Ammon's horn (tissue), 1 donor: ENCODE data around the gene RMDN2.
A peak's percentile ranks its signal among the peaks of the same experiment; 100 is the strongest.

Experiments
- DNase-seq: peaks from one replicate; pipeline ENCODE4 v3.0.0-alpha.2; 2016; ENCODE audit warnings: low spot score

RMDN2 gene, protein sequence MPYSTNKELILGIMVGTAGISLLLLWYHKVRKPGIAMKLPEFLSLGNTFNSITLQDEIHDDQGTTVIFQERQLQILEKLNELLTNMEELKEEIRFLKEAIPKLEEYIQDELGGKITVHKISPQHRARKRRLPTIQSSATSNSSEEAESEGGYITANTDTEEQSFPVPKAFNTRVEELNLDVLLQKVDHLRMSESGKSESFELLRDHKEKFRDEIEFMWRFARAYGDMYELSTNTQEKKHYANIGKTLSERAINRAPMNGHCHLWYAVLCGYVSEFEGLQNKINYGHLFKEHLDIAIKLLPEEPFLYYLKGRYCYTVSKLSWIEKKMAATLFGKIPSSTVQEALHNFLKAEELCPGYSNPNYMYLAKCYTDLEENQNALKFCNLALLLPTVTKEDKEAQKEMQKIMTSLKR

DNA sequence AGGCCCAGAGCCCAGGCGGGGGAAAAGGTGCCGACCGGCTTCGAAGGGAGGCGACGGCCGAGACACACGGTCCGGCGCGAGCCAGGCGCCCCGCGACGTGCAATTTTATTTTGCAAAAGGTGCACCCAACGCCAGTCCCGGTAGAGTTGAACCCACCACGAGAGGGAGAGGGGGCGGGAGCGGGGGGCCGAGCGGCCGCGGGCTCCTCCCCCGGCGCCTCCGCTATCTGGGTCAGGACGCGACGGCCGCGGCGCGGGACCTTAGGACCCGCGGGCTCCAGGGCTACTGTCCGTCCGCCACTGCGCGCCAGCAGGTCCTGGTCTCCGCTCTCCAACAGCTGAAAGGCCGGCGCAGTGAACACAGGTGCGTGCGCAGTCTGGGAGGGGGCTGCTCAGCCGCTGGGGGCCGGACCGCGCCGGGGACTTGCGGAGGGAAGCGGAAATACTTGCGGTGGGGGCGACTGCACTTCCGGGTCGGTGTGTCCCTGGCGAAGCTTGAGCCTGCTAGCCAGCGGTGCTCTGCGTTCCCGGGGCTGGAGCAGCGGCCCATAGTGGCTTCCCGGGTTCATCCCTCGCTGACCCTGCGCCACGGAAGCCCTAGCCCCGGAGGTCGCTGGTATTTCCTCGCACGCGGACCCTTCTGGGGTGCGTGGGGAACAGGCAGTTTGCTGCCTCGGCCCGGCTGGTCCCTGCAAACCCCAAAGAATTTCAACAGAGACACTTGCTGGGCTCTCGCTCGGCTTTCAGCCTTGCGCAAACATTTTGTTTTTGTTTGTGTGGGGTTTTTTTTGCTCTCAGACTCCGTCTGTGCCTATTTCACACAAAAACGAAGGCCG lies at the start of gene RMDN2:
Gene RMDN2, plus strand, starts transcription at position 225 of the 835 bp plus-strand sequence. CDS start 3,991 bp downstream, outside the sequence.
- DNase-seq = peak; percentile 92

DNA sequence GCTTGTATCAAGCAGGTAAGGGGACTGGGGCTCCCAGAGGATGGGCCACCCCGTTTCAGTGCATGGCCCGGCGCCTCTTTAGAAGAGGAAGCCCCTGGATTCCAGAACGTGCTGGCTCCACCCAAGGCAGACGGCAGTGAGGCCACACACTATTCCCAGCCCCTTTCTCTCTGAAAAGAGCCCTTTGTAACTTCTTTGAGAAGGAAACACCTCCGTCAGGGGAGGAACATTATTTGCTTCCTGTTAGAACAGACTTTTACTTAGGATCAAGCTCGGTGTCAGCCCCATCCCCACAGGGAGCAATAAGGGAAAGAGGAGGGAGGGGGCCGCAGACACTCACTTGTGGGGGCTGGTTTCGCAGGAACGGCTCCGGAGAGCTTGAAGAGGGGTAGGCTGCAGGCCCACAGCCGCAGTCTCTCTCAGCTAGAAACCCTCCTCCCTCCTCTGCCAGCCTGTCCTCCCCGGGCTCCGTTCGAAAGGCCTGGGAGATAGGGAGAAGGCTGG lies 49.6 kb upstream of the RMDN2 start:
- DNase-seq = no peak

DNA sequence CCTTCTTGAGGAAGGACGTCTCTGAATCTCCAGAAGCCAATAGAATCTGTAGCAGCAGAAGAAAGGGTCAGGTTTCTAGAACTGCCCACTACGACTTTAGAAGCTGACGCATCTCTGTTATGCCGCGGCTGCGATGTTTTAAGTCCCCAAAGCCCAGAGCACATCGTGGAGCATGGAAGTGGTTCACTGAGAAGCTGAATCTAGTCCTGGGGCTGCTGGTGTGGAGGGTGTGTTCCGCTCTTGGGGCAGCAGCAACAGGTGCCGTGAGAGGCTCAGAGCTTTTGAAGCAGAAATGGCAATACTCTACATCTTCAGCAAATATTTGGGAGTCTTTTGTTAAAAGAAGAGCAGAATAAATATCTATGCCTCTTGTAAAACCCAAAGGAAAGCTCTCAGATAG lies 48.9 kb upstream of the RMDN2 start:
- no peak for DNase-seq

DNA sequence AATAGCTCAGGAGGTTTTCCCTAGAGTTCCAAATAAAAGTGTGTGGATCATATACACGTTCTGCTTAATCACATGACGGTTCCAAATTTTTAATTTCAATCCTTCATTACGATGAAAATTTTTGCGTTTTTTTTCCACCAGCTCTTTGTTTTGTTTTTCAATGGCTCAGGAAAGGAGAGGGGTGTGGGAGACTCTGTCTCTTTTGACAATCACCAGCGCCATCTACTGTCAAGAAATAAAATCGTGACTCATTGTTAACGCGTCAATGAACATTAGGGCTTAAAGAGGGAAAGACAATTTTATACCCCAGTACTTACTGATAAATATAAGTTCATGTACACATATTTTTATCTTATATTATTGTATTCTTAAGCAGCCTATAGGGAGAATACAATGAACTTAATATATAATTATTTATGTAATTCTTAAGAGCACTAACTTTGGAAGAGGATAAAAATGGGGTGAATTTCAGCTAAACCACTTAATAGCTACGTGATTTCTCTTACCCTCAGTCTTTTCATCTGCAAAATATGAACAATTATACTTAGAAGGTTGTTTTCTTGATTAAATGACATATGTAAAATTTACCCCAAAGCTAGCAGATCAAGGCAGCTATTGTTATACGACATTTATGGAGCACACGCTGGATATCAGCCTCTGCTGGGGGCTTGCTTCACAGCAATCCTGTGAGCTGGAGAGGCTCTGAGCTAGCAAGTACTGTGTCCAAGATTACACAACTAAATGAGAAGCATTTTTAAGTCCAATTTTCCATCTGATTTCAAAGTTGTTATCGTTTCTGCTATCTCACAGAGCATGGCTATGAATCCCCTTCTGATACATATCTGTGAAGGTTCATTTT lies 47.4 kb upstream of the RMDN2 start:
- DNase-seq = peak; percentile 78

DNA sequence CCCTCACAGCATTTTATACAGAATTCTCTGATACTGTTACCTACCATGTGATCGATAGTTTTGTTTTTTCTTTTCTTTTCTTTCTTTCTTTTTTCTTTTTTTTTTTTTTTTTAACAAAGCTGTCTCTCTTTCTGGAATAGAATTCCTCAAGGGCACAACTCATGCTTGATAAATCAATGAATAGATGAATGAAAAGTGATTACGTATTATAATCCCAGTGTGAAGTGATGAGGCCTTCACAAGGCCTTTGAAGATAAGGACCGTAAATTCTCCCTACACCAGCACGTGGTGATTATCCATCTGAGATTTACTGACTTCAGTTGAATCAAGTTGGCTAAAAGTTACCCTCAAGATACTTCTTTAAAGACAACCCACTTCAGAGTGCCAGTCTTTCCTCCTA lies 46.6 kb upstream of the RMDN2 start:
- no peak for DNase-seq

DNA sequence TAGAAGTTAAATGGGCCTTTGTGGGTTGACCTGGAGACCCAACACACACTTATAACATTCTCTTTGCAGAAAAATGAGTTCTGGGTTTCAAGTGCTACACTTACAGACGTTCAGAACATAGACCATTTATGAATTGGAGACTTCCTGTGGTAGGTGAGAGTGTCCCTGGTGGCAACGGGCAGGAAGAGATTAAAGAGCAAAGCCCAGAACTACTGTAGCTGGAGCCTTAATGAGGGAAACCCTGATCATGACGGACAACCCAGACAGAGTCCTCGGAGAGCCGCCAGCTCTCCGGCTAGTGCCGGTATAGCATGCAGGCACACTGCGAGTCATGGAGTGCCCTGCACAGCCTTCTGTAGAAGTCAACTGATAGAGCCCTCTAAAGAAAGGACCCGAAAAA lies 44.5 kb upstream of the RMDN2 start:
- DNase-seq = no peak

DNA sequence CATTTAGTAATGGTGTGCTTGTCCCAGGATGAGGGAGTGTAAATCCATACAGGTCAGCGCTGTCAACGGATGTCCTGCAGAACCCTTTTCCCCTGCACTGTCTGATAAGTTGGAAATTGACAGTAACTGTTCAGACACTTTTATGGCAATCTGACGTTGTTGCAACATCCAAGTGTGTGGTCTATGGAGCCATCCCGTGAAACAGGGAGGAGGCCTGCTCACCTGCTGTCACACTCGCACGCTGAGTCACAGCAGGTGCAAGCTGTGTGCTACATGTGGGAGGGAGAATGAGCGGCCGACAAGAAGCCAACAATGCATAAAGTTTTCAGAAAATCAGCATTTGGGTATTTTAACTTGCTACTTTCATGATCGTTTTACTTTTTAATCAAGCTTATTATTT lies 43.7 kb upstream of the RMDN2 start:
- DNase-seq = no peak

DNA sequence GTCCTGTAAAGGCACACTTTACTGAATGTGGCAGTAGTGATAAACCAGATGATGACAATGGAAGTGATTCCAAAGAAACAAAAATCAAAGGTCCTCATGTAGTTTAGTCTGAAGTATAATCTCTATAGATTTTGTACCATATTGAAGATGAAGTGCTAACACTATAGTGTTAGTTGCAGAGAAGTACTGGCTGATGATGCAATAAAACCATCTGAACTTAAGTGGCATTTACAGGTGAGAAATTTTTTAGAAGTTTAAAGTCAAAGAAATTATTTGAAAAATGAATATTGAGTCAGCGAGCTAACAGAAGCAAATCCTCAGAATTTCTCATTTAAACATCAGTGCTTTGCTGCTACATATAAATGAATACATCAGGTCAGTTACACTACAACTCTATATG lies 43.1 kb upstream of the RMDN2 start:
- DNase-seq = no peak

DNA sequence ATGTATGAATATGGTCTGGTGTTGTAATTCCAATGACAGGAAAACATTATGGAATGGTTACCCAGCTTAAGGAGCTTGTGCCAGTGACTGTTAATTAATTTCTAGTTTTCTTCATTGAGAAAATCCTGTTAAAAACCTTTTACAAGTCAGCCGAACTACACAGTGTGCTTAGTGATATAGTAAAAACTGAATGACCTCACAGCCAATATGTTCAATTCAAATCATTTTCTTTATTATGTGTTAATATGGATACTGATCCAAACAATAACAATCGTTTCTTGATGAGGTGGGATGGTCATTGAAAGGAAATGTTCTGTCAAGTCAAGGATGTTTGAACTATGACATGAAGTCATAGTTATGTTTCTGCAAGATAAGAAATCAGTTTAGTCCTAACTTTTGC lies 41.6 kb upstream of the RMDN2 start:
- DNase-seq = no peak

DNA sequence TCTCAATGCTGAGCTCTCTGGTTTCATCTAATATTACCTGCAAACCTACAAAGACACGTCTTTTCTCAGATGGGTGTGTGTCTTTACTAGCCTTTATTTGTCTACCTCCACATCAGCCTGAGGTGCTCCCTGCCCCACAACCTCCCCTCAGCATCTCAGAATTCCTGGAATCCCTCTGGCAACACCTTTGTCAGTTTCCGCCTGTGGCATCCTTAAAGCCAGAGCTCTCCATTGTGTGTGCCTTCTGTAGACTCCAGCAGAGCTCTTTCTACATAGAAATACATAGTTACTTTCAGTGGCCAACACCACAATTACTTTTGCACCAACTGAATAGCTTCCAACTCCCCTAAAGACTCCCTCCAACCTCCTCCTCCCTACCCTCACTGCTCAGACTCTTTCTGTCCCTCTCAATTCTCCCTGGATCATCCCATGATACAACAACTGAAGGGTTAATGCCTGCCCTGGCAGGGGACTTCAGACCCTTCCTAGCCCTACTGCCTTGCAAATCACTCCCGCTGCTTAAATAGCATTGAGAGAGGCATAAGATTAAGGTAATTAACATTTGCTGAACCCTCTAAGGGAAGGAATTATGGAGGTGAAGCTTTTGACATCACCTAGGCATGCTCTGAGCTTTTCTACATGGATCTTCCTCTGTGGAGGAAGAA lies 39.6 kb upstream of the RMDN2 start:
- no peak for DNase-seq

DNA sequence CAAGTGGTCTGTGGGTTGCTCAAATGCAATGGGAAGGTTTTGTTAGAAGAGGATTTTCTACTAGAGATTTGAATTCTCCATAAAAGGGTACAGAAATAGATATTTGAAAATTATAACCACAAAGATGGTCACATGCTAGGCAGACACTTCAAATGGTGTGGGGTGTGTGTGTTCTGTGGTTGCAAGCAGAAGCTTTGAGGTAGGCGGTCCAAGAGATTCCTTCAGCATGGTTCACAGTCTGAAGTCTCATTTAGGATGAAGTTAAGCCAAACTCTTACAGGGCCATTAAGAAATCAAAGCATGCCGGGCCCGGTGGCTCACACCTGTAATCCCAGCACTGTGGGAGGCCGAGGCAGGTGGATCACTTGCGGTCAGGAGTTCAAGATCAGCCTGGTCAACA lies 38.3 kb upstream of the RMDN2 start:
- DNase-seq = no peak

DNA sequence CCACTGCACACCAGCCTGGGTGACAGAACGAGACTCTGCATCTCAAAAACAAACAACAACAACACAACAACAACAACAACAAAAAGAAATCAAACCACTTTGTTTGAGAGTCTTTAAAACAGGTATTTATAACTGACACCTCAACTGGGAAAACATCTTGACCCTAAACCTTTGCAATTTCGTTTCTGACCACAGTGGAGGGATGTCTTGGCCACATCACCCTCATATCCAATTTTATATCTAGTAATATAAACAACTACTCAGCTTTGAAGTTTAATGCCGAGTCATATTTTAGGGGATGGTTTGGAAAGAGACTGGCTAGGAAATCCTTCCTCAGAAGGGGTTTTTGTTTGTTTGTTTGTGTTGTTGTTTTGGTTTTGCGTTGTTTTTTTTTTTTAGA lies 37.8 kb upstream of the RMDN2 start:
- DNase-seq = no peak

DNA sequence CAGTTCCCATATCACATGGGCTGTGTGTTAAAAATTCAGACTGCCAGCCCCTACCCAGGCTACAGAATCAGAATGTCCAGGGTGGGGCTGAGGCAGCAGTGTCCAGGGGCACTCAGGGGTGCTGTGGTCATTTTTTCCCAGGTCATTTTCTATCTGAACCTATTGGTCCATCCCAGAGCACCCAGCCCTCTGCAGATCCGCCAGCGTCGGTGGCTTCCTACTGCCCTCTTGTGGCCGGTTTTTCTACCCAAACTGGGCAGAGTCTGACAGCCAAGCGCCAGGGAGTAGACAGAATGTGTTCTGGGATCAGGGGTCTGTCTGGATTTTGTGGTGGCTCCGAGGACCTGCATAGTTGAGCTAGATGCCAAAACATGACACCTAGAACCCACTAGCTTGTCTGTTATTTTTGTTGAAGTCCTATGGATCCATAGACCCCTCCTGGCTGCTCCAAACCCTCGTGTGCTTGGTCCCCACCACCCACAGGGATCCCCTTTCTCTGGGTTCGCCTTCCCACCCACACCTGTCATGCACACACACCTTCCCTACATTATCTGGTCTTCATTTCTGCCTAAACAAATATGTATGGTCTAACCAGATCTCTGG lies 34.1 kb upstream of the RMDN2 start:
- DNase-seq = peak; percentile 79

DNA sequence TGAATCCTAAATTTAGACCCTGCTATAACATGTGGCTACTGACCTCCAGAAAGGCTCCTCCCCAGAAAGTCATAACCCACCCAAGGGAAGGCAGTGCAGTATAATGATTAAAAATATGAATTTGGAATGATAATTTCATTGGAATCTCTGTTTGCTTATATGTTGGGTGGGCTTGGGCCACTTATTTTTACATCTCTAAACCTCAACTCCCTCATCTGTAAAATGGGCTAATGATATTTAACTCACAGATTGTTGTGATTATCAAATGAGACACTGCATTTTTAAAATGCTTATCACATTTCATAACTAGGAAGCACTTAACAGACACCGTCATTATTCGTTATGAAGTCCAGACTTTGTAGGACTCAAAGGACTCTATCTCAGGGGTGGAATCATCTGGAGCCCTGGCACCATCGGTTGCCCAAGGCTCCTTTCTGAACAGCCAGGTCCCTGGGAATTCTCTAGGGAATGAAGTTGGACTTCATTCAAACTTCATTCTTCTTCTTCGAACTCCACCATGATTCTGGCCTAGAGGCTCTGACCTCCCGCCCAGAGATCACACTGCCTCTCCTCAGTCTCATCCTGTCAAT lies 33.1 kb upstream of the RMDN2 start:
- DNase-seq = no peak

DNA sequence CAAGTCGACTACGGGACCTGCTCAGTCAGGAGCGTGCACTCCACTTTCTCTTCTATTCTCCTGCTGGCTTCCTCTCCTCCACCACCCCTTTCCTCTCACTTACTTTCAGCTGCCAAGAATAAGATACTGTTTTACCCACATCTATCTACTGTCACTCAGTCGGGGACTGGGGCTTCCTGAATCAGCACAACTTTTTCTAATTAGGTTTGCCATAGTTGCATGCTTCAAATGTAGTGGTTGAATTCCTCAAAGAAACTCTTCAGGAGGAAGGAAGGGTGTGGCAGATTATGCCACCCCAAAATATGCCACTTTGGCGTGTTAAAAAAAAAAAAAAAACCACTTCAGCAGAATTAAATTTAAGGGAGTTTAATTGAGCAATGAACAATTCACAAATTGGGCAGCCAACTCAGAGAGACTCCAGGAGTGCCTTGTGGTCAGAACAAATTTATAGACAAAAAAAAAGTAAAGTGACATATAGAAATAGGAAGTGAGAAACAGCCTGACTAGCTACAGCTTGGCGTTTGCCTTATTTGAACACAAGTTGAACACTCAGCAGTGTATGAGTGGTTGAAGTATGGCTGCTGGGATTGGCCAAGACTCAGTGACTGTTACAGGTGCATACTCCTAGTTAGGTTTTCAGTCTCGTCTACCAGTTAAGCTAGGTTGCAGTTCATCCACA lies 32.5 kb upstream of the RMDN2 start:
- no peak for DNase-seq

DNA sequence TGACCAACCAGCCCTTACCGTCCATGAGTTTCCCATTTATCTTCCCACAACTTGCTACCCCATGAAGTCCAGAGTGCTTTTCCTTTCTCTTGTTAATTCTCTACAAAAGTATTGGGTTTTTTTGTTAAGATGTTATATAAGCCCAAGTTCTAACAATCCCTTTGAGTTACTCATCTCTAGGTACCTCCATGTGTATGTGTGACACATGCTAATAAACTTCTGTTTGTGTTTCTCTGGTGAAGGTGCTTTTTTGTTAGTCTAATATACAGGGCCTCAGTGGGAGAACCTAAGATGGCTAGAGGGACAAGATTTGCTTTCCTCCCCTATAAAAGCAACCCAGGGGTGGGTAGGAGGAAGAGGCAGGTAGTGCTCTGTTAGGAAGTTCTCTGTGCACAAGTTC lies 31.8 kb upstream of the RMDN2 start:
- DNase-seq = no peak

DNA sequence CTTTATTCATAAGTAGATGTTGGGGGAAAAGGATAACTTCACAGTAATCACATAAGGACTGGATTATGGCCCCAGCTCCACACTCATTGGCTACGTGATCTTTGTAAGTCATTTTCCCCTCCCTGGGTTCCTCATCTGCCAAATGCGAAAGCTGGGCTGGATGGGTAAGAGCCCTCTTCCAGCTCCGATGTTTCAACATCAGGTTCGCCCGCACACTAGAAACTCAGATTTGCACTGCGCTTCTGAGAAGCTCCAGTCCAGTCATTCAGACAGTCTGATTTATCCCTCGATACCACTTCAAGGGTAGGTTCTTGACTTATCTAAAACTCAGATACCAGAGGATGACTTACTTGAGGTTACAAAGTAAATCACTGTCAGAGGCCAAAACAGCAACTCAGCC lies 31.0 kb upstream of the RMDN2 start:
- no peak for DNase-seq

DNA sequence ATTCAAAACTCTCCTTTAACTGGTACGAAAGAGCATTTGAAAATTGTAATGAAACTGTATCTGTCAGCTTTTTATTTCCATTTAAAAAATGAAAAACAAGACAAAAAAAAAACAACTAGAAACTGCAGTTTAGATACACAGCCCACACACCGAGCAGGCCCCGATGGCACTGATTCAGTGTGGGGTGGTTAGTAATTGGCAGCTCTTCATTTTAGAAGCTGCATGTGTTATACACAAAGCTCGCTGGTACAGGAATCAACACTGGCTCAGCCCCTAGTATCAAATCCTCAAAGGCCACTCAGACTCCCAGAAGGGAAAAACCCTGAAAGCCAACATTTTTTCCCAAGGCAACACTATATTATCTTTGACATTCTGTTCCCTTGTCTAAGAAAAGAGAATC lies 30.5 kb upstream of the RMDN2 start:
- DNase-seq = peak; percentile 61

DNA sequence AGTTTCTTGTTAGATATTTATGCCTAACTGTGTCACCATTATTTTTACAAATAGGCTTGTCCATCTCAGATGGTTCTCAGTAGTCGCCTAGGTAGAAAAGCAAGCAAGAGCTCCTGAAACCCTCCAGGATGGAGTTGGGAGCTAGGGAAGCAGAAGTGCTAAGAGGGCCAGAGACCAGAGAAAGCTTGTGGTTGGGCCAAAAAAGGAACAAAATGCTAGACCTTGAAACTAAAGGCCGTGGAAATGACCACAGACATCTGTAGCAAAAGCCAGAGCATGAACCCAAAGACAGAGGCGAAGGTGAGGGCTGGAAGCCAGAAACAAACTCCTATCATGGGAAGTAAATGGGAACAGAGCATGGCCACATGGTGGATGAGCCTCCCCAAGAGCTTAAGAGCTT lies 29.9 kb upstream of the RMDN2 start:
- DNase-seq = peak; percentile 38

DNA sequence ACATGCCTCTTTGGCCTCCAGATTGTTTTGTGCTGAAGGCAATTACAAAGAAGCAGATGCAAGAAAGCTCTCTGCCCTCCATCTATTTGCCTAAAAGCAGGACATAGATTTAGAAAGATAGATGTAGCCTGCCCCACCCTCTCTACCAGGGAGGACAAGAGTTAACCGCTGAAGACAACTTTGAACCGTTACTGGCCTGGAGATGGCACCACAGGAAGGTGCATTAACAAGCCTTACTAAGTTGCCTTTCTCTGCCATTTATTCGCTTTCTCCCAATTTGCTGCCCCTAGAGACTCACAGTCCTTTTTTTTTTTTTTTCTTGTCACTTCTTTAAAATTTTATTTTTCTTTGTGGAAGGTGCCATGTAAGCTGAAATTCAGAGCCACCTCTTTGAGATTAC lies 28.8 kb upstream of the RMDN2 start:
- no peak for DNase-seq
